ENCODE data around the gene GGA1.

DNA sequence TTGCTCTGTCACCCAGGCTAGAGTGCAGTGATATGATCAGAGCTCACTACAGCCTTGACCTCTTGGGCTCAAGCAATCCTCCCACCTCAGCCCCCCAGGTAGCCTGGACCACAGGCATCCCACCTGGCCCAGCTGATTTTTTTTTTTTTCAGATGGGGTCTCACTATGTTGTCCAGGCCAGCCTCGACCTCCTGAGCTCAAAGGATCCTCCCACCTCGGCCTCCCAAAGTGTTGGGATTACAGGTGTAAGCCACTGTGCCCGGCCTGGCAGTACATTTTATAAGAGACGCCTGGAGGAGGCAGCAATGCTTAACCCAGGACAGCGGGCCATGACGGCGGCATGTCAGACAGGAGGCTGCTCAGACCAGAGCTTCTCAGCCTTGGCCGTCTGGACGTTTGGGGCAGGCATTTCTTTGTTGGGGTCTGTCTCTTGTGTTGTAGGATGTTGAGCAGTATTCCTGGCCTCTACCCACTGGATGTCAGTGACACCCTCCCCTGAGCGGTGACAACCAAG, 33.1 kb upstream of the GGA1 start:
- no peak for TF ChIP-seq MAX (IDR thresholded peaks at IDR 0.05; ENCODE audit: low read depth, low read length)
- TF ChIP-seq, protein P1, sequence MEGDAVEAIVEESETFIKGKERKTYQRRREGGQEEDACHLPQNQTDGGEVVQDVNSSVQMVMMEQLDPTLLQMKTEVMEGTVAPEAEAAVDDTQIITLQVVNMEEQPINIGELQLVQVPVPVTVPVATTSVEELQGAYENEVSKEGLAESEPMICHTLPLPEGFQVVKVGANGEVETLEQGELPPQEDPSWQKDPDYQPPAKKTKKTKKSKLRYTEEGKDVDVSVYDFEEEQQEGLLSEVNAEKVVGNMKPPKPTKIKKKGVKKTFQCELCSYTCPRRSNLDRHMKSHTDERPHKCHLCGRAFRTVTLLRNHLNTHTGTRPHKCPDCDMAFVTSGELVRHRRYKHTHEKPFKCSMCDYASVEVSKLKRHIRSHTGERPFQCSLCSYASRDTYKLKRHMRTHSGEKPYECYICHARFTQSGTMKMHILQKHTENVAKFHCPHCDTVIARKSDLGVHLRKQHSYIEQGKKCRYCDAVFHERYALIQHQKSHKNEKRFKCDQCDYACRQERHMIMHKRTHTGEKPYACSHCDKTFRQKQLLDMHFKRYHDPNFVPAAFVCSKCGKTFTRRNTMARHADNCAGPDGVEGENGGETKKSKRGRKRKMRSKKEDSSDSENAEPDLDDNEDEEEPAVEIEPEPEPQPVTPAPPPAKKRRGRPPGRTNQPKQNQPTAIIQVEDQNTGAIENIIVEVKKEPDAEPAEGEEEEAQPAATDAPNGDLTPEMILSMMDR (IDR thresholded peaks at IDR 0.05; ENCODE audit: low read depth, low read length) = no peak
- no peak for TF ChIP-seq POLR2A (IDR thresholded peaks at IDR 0.05; ENCODE audit: extremely low read depth, insufficient read length)
- TF ChIP-seq MYC (IDR thresholded peaks at IDR 0.05; ENCODE audit: low read depth, low read length) = no peak
